GM13977 (cell line): ENCODE measurements around the gene SEC16A.

Source experiments
- DNase-seq: peaks from one replicate; pipeline ENCODE4 v3.0.0; 2012; ENCODE audit warnings: low spot score
- CTCF ChIP-seq: IDR thresholded peaks from 2 replicates; pipeline ENCODE4 v1.5.1; 2012; ENCODE audit warnings: mild to moderate bottlenecking, control low read depth; ENCODE audit not compliant: insufficient read depth; ENCODE audit errors: extremely low read depth, missing control alignments
- in situ Hi-C: fragments of 300-500 bp; cut with MboI; formaldehyde crosslinking; loops from one replicate; pipeline ENCODE4 v1.12.0; 2022; ENCODE audit warnings: low sequenced_read_pairs, low pct_unique_long_range_greater_than_20kb, mixed read lengths, inconsistent platforms; ENCODE audit not compliant: unreplicated experiment

SEC16A gene

GRCh38 chr9:136456258-136456657, 26.6 kb downstream of the SEC16A start:
- no peak for TF ChIP-seq CTCF
- no peak for DNase-seq
- in situ Hi-C loops, result no loop called here

- in situ Hi-C loops, result no loop called here
- TF ChIP-seq CTCF, result no peak
These were observed 27.5 kb downstream of the SEC16A start for GRCh38 chr9:136455043-136456002.

GRCh38 chr9:136454026-136454796, 28.6 kb downstream of the SEC16A start:
- in situ Hi-C loops, result no loop called here
- no peak for DNase-seq
- TF ChIP-seq CTCF, result no peak

More at GRCh38 chr9:136455043-136456002, 27.5 kb downstream of the SEC16A start:
- no peak for DNase-seq

- no peak for DNase-seq
- TF ChIP-seq CTCF, result no peak
- in situ Hi-C loops, result no loop called here
These were observed 29.5 kb downstream of the SEC16A start for GRCh38 chr9:136453326-136453725.

DNA sequence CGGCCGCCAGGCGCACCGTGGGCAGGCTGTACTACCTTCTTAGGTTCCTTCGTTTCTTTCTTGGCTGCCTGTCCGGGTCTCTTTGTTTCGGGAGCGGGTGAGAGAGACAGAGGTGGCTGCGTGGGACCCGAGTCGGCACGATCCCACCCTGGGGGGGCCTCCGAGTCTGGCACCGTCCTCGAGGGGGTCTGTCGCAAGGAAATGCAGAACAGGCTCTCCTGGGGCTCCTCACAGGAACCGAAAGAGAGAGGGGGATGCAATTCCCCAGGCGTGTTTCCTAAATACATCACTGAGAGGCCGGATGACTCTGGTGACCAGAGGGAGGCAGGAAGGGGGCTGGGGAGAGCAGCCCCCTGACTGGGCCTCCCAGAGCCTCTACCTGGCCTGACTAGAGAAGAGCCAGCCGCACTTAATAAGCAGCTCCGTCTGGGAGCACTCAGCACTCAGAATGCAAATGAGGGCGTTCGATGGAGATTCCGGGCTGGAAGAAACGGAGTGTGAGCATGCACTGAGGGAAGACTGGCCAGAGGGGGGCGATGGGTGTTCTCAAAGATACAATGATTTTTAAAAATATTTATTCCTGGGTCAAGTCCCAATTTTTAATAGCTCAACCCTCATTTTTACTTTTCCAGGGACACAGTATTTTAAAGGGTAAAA, 31.5 kb downstream of the SEC16A start:
- TF ChIP-seq CTCF, result no peak
- DNase-seq, result no peak
- in situ Hi-C loops, result no loop called here

DNA sequence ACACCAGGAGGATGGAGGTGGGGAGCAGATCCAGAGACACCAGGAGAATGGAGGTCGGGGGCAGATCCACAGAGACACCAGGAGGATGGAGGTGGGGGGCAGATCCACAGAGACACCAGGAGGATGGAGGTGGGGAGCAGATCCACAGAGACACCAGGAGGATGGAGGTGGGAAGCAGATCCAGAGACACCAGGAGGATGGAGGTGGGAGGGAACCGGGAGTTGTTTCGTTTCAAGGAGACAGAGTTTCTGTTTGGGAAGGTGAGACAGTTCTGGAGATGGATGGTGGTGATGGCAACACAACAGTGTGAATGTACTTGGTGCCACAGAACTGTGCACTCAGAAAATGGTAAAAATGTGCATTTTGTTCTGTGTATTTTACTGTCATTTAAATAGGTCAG, 34.2 kb downstream of the SEC16A start:
- in situ Hi-C loops, result no loop called here

More for the DNA sequence above, 34.2 kb downstream of the SEC16A start:
- no peak for TF ChIP-seq CTCF
- no peak for DNase-seq
